GM18507 (cell line): Measurements from ENCODE around the gene RRBP1.

Experiments used
- DNase-seq: peaks from one replicate; pipeline ENCODE4 v3.0.0; 2011; ENCODE audit warnings: low read depth; ENCODE audit not compliant: insufficient read length; ENCODE audit errors: extremely low spot score
- FAIRE-seq: peaks from 2 replicates; lab custom pipeline; 2011; peaks lifted over from hg19 to GRCh38; lab: Jason Lieb, UNC

The RRBP1 gene

GRCh38 chr20:17640875-17641378, 41.1 kb downstream of the RRBP1 start:
- no peak for FAIRE-seq
- DNase-seq = no peak

GRCh38 chr20:17640146-17640874, 41.7 kb downstream of the RRBP1 start:
- FAIRE-seq (no peak), DNase-seq (no peak)

- DNase-seq (no peak), FAIRE-seq (no peak)
Observed at GRCh38 chr20:17638835-17639407, 43.1 kb downstream of the RRBP1 start.

GRCh38 chr20:17637985-17638640, 43.9 kb downstream of the RRBP1 start:
- FAIRE-seq (no peak), DNase-seq (no peak)

GRCh38 chr20:17637413-17637780, 44.6 kb downstream of the RRBP1 start:
- no peak for FAIRE-seq
- no peak for DNase-seq

GRCh38 chr20:17636523-17637412, 45.3 kb downstream of the RRBP1 start:
- no peak for DNase-seq
- FAIRE-seq = no peak

GRCh38 chr20:17635332-17636244, 46.5 kb downstream of the RRBP1 start:
- FAIRE-seq (no peak), DNase-seq (no peak)

- FAIRE-seq (no peak), DNase-seq (no peak)
Observed at GRCh38 chr20:17634661-17635331, 47.2 kb downstream of the RRBP1 start.

- FAIRE-seq = no peak
- DNase-seq = no peak
Observed at GRCh38 chr20:17633850-17634500, 48.1 kb downstream of the RRBP1 start.

GRCh38 chr20:17633221-17633849, 48.7 kb downstream of the RRBP1 start:
- FAIRE-seq = no peak
- DNase-seq = no peak

GRCh38 chr20:17631576-17632319, 50.3 kb downstream of the RRBP1 start:
- FAIRE-seq = no peak

GRCh38 chr20:17630806-17631195, 51.2 kb downstream of the RRBP1 start:
- FAIRE-seq (no peak), DNase-seq (no peak)

More at GRCh38 chr20:17631576-17632319, 50.3 kb downstream of the RRBP1 start:
- no peak for DNase-seq

- no peak for DNase-seq
- no peak for FAIRE-seq
Observed at GRCh38 chr20:17630151-17630805, 51.8 kb downstream of the RRBP1 start.

- DNase-seq (no peak), FAIRE-seq (no peak)
Observed at GRCh38 chr20:17629678-17630089, 52.4 kb downstream of the RRBP1 start.

GRCh38 chr20:17629025-17629424, 53.0 kb downstream of the RRBP1 start:
- FAIRE-seq = no peak
- DNase-seq = no peak
